Stimulated activated effector memory CD8-positive, alpha-beta T cell treated with anti-CD3 and anti-CD28 coated beads, Interleukin-12 subunit alpha, Interleukin-12 subunit beta, amount 100 ng/mL, for 72 hours (primary cell): ENCODE data around the gene NRDE2.

Experiments
- ATAC-seq: fragments of 150-1000 bp; cut with Tn5 transposase; 2 replicates; pipeline ENCODE4 v1.10.0; 2021
- DNase-seq, 2 donors: peaks; one replicate each; pipeline ENCODE4 v3.0.0; 2021 to 2022; ENCODE audit warnings: low spot score in 2 of 2
- H3K27ac Mint-ChIP-seq: one replicate; pipeline ENCODE4 v1.8.0; 2022; ENCODE audit warnings: mild to moderate bottlenecking, mixed read lengths
- H3K36me3 Mint-ChIP-seq: one replicate; pipeline ENCODE4 v1.8.0; 2022; ENCODE audit warnings: mild to moderate bottlenecking, mixed read lengths
- H3K4me1 Mint-ChIP-seq: one replicate; pipeline ENCODE4 v1.8.0; 2022; ENCODE audit warnings: mixed read lengths
- H3K4me3 Mint-ChIP-seq: one replicate; pipeline ENCODE4 v1.8.0; 2022; ENCODE audit warnings: mild to moderate bottlenecking, mixed read lengths
- H3K9me3 Mint-ChIP-seq: one replicate; pipeline ENCODE4 v1.8.0; 2022; ENCODE audit warnings: mixed read lengths

Gene NRDE2

DNA sequence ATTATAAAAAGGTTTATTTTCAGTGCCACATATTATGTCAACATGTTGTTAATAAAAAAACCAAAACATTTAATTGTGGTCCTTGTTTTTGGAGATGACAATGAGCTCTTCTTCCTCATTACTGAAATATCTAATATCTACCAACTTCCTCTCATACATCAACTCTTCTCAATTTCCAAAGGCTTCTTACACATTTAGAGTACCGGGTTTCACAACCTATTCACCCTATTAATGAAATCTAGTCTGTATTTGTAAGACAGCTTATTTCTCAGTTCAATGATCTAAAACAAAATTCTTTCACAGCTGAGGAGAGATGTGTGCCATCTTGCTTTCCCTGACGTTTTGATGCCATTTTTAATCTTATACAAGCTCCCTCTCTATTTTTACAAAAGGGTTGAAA, 14.5 kb downstream of the NRDE2 start:
- no peak for DNase-seq
- no peaks in the 10 kb centered on the region for H3K9me3 Mint-ChIP-seq
- ATAC-seq = no peak
- H3K4me1 Mint-ChIP-seq = peaks cover 26% of the 10 kb centered on the region
- H3K27ac Mint-ChIP-seq = no peak overlapping the region
- H3K4me3 Mint-ChIP-seq = no peak overlapping the region
- H3K36me3 Mint-ChIP-seq = peaks cover 57% of the 10 kb centered on the region

GRCh38 chr14:90308561-90308960, 23.2 kb downstream of the NRDE2 start:
- no peaks in the 10 kb centered on the region for H3K4me1 Mint-ChIP-seq
- no peak overlapping the region for H3K4me3 Mint-ChIP-seq
- no peaks in the 10 kb centered on the region for H3K9me3 Mint-ChIP-seq
- DNase-seq = no peak
- no peak for ATAC-seq
- H3K36me3 Mint-ChIP-seq = peaks cover 86% of the 10 kb centered on the region
- H3K27ac Mint-ChIP-seq = no peak overlapping the region

- no peak for ATAC-seq
- Mint-ChIP-seq H3K36me3 (peaks cover 84% of the 10 kb centered on the region), H3K4me3 (no peak overlapping the region), H3K4me1 (peaks cover 10% of the 10 kb centered on the region), H3K27ac (no peak overlapping the region), H3K9me3 (no peaks in the 10 kb centered on the region)
- DNase-seq = no peak
These were observed 26.6 kb downstream of the NRDE2 start for GRCh38 chr14:90305176-90305601.

- no peak for DNase-seq
- Mint-ChIP-seq H3K36me3 (peaks cover 84% of the 10 kb centered on the region), H3K4me1 (peaks cover 10% of the 10 kb centered on the region), H3K27ac (no peak overlapping the region), H3K9me3 (no peaks in the 10 kb centered on the region), H3K4me3 (no peak overlapping the region)
- ATAC-seq = no peak
These were observed 27.2 kb downstream of the NRDE2 start for GRCh38 chr14:90304502-90304901.

- Mint-ChIP-seq H3K9me3 (no peaks in the 10 kb centered on the region), H3K27ac (no peak overlapping the region), H3K4me1 (peaks cover 10% of the 10 kb centered on the region), H3K4me3 (no peak overlapping the region), H3K36me3 (peaks cover 84% of the 10 kb centered on the region)
- DNase-seq (no peak), ATAC-seq (no peak)
These were observed 28.3 kb downstream of the NRDE2 start for GRCh38 chr14:90303473-90303872.

DNA sequence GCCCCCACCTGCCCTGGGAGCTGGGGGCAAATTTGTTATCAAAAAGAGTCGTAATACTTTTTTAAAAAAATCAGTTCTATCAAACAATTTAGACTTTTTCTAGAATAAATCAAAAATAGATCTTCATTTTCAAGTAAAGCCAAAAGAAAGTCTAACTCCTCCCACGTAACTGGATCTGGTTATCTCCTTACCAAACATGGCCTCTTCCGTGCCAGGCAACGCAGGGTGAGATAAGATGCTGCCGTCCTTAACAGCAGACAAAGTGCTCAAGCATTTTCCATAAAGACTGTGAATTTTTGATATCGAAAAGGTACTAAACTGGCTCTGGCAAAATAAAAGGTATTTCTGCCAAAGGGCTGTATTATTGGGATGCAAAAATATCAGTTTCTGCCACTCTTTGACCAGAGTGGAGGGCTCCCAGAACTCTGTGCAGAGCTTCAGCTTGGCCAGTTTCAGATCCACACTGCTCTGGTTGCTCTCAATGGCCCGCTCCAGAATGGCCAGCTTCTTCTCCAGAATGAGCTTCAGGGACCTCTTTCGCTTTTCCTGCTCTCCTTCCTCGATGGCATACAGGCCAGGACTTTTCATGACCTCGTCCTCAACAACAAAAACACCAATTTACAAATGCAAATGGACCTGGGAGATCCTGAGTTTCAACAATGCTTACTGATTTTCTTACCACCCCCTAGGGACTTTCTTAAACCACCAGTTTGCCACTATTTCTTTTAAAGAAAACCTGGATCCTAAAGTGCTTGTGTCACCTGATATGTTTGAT, 29.0 kb downstream of the NRDE2 start:
- no peaks in the 10 kb centered on the region for H3K9me3 Mint-ChIP-seq
- H3K36me3 Mint-ChIP-seq = peaks cover 84% of the 10 kb centered on the region
- DNase-seq (no peak), ATAC-seq (no peak)
- no peak overlapping the region for H3K27ac Mint-ChIP-seq
- no peak overlapping the region for H3K4me3 Mint-ChIP-seq
- peaks cover 10% of the 10 kb centered on the region for H3K4me1 Mint-ChIP-seq

GRCh38 chr14:90301668-90302090, 30.1 kb downstream of the NRDE2 start:
- Mint-ChIP-seq H3K4me3 (no peak overlapping the region), H3K36me3 (peaks cover 92% of the 10 kb centered on the region), H3K4me1 (peaks cover 10% of the 10 kb centered on the region), H3K9me3 (no peaks in the 10 kb centered on the region), H3K27ac (no peak overlapping the region)
- ATAC-seq (no peak), DNase-seq (no peak)

DNA sequence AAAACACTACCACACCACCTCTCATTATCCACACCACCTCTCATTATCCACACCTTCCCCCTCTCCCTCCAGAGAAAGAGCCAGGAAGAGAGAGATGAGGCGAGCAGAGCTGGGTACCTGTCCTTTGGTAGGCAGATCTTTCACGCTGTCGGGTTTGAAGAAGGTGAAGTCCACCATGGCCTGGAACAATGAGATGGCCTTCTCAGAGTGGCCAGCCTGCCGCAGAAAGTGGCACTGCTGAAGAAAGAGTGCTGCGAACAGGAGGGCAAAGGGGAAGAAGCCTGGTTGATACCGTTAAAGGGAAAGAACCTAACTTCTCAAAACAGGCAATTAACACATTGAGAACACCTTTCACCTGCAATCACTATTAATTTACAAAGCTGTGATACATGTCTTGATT, 30.6 kb downstream of the NRDE2 start:
- Mint-ChIP-seq H3K9me3 (no peaks in the 10 kb centered on the region), H3K4me1 (peaks cover 10% of the 10 kb centered on the region), H3K4me3 (no peak overlapping the region), H3K36me3 (peaks cover 93% of the 10 kb centered on the region), H3K27ac (peak overlapping the region; percentile 55)
- DNase-seq = no peak
- no peak for ATAC-seq

DNA sequence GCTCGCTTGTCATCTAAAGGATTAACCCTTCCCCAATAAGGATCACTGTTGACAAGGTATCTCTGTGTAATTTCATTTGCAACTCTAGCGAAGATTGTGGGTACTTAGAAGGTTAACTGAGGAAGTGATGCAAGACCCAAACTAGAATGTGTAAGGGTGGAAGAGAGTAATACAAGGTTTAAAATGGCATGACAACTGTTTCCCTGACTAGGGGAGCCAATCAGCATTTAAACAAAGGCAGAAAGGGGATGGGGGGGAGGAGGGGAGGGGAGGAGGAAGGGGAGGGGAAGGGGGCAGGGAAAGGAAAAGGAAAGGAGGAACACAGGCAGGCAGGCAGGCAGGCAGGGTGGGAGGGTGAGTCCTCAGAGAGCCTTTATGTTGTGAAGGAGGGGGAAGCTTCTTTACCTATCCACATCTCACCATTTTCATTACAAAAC, 31.1 kb downstream of the NRDE2 start:
- DNase-seq (no peak), ATAC-seq (no peak)
- Mint-ChIP-seq H3K27ac (peak overlapping the region; percentile 55), H3K36me3 (peaks cover 95% of the 10 kb centered on the region), H3K4me1 (peaks cover 10% of the 10 kb centered on the region), H3K9me3 (no peaks in the 10 kb centered on the region), H3K4me3 (no peak overlapping the region)

GRCh38 chr14:90299408-90299807, 32.3 kb downstream of the NRDE2 start:
- Mint-ChIP-seq H3K27ac (no peak overlapping the region), H3K4me3 (no peak overlapping the region), H3K9me3 (no peaks in the 10 kb centered on the region), H3K36me3 (peaks cover 91% of the 10 kb centered on the region), H3K4me1 (peaks cover 10% of the 10 kb centered on the region)
- DNase-seq (no peak), ATAC-seq (no peak)

DNA sequence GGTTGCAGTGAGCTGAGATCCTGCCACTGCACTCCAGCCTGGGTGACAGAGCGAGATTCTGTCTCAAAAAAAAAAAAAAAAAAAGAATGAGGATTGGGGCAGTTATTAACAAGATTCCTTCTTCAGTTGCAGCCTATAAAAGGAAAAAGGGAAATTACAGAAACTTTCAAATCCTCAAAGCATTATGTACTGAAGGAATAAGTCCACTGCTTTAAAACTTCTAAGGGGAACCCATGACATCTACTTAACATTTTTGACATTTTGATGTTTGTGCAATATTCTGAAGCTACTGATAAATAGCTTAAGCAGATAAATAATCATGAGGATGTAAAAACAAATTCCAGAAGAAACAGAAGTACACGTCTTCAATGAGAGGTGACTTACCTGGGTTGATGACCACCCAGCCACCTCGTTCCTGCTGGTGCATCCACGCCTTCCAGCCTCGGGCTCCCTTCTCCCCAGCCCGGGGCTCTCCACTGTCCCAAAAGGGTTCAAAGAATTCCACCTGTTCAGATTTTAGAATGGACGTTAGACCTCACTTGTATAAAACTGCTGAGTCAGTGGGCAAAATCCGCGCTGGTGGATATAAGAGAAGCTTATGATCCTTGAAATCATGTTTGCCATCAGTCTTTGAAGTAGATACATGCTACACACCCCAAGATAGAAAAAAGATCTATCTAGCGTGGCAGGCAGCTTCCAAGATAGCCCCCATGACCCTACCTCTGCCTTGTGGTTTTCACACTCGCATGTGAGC, 33.7 kb downstream of the NRDE2 start:
- Mint-ChIP-seq H3K4me1 (peaks cover 10% of the 10 kb centered on the region), H3K36me3 (peaks cover 81% of the 10 kb centered on the region), H3K4me3 (no peak overlapping the region), H3K9me3 (no peaks in the 10 kb centered on the region), H3K27ac (no peak overlapping the region)
- ATAC-seq (no peak), DNase-seq (no peak)

DNA sequence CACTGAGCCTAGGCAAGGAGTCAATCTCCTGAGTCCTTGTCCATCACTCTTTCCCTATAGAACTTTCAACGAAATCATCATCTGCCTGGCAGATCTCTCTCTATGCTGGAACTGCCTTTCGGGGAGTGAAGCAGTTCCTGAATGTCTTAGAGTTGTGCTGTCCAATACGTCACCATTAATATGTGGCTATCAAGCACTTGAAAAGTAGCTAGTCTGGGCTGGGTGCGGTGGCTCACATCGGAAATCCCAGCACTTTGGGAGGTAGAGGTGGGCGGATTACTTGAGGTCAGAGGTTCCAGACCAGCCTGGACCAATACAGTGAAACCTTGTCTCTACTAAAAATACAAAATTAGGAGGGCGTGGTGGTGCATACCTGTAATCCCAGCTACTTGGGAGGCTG, 35.1 kb downstream of the NRDE2 start:
- Mint-ChIP-seq H3K4me1 (peaks cover 12% of the 10 kb centered on the region), H3K36me3 (peaks cover 74% of the 10 kb centered on the region), H3K9me3 (no peaks in the 10 kb centered on the region), H3K4me3 (no peak overlapping the region), H3K27ac (no peak overlapping the region)
- DNase-seq (no peak), ATAC-seq (no peak)

GRCh38 chr14:90295870-90296516, 35.7 kb downstream of the NRDE2 start:
- ATAC-seq (no peak), DNase-seq (no peak)
- Mint-ChIP-seq H3K4me3 (no peak overlapping the region), H3K27ac (no peak overlapping the region), H3K9me3 (no peaks in the 10 kb centered on the region), H3K4me1 (peaks cover 13% of the 10 kb centered on the region), H3K36me3 (peaks cover 71% of the 10 kb centered on the region)

DNA sequence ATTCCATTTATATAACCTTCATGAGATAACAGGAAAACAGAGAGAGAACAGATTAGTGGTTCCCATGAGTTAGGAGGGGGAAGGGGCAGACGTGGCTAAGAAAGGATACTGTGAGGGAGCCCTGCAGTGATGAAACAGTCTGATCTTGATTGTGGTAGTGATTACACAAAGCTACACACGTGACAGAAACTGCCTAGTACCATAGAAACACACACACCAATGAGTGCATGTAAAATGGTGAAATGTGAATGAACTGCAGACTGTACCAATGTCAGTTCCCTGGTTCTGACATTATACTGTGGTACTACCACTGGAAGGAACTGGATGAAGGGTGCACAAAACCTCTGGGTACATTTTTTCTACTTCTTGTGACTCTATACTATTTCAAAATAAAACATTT, 36.9 kb downstream of the NRDE2 start:
- DNase-seq (no peak), ATAC-seq (no peak)
- H3K36me3 Mint-ChIP-seq = peaks cover 67% of the 10 kb centered on the region
- no peaks in the 10 kb centered on the region for H3K9me3 Mint-ChIP-seq
- H3K4me1 Mint-ChIP-seq = peaks cover 6% of the 10 kb centered on the region
- no peak overlapping the region for H3K27ac Mint-ChIP-seq
- H3K4me3 Mint-ChIP-seq = no peak overlapping the region

DNA sequence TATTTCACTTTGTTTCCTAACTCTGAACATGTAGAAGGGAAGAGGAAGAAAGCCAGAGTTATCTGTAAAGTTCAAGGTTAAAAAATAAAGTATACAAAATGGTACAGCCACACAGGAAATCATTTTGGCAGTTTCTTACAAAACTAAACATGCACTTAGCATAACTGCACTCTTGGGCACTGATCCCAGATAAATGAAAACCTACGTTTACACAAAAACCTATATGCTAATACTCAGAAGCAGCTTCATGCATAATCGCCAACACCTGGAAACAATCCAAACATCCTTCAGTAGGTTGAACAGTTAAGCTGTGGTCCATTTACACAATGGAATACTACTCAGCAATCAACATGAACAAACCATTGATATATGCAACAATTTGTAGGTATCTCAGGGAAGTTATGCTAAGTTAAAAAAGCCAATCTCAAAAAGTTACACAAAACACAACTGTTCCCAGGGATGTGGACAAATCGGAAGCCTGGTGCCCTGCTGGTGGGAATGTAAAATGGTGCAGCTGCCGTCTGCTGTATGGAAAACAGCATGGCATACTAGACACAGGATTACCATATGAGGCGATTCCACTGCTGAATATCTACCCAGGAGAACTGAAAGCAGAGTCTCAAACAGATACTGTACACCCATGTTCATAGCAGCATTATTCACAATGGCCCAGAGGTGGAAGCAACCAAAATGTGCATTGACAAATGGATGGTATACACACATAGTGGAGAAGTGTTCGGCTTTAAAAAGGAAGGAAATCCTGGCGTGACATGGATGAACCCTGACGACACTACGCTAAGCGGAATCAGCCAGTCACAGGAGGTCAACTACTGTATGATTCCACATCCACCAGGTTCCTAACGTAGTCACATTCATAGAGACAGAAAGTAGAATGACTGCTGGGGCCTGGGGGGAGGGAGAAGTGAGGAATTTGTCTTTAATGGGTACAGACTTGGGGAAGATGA, 37.7 kb downstream of the NRDE2 start:
- Mint-ChIP-seq H3K27ac (no peak overlapping the region), H3K4me3 (no peak overlapping the region), H3K4me1 (peaks cover 6% of the 10 kb centered on the region), H3K36me3 (peaks cover 67% of the 10 kb centered on the region), H3K9me3 (no peaks in the 10 kb centered on the region)
- no peak for ATAC-seq
- DNase-seq = no peak
